ENCODE data around the gene SLC7A6. TPM values are rescaled to one million over a fixed set of nuclear protein-coding genes. Genes with fewer than 3 reads are reported as not detected.
A peak's percentile ranks its signal among the peaks of the same experiment; 100 is the strongest.

SLC7A6 gene
- total RNA-seq, 1 experiment from 2014 or later, result 27.4 TPM

GRCh38 chr16:68299571-68300453 is 35.5 kb downstream of the SLC7A6 start:
- no peaks in the 10 kb centered on the region for H3K27me3 ChIP-seq (replicated peaks)
- 0 out of 2 replicates have a peak, but pooled peaks cover 3% of the 10 kb centered on the region for H3K4me1 ChIP-seq (replicated peaks)
- no peak overlapping the region for H3K4me3 ChIP-seq
- no peak overlapping the region for H3K27ac ChIP-seq
- H3K36me3 ChIP-seq, result peaks cover 98% of the 10 kb centered on the region
- H3K9me3 ChIP-seq (replicated peaks), result no peaks in the 10 kb centered on the region
- DNase-seq (ENCODE audit: low read depth in 1 of 2, low spot score in 2 of 2), result no peak

DNA sequence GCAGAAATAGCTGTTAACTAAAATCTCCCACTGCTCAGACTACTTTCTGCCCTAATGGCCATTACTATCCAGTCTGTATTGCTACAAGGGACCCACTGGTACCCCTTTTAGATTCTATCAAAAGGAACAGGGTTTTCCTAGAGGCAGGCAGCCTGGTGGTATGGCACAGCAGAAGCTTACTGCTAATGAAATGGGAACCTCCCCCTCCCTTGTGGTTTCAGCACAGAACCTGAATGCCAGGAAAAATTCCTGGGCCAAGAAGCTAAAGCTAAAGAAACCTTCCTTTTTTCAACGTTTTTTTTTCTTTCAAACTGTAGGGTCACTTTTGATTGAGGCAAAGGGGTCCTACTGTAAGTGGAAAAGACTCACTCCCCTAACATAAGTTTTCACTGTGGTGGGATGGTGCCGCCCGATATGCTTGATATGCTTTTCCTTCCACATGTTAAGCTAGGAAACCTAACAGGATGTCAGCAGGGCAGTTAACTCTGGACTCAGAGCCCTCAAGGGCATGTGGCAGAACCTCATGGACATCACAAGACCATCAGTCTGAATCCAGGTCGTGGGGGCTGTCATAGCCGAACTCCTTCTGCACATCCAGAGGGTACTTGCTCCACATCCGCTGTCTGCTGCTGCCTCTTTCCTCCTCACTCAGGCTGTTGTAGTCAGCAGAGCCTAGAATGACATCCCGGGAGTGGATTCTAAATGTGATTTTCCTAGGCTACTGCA is 36.6 kb downstream of the SLC7A6 start:
- Histone ChIP-seq H3K36me3 (peaks cover 98% of the 10 kb centered on the region), H3K9me3 (replicated peaks) (no peaks in the 10 kb centered on the region), H3K27me3 (replicated peaks) (no peaks in the 10 kb centered on the region), H3K4me1 (replicated peaks) (0 out of 2 replicates have a peak, but pooled peaks cover 3% of the 10 kb centered on the region), H3K27ac (no peak overlapping the region), H3K4me3 (no peak overlapping the region)
- no peak for DNase-seq (ENCODE audit: low read depth in 1 of 2, low spot score in 2 of 2)

GRCh38 chr16:68306633-68307032 is 42.3 kb downstream of the SLC7A6 start:
- Histone ChIP-seq H3K27me3 (replicated peaks) (no peaks in the 10 kb centered on the region), H3K4me1 (replicated peaks) (peaks cover 11% of the 10 kb centered on the region), H3K27ac (no peak overlapping the region), H3K36me3 (peaks cover 89% of the 10 kb centered on the region), H3K4me3 (no peak overlapping the region), H3K9me3 (replicated peaks) (no peaks in the 10 kb centered on the region)
- DNase-seq (ENCODE audit: low read depth in 1 of 2, low spot score in 2 of 2), result no peak

DNA sequence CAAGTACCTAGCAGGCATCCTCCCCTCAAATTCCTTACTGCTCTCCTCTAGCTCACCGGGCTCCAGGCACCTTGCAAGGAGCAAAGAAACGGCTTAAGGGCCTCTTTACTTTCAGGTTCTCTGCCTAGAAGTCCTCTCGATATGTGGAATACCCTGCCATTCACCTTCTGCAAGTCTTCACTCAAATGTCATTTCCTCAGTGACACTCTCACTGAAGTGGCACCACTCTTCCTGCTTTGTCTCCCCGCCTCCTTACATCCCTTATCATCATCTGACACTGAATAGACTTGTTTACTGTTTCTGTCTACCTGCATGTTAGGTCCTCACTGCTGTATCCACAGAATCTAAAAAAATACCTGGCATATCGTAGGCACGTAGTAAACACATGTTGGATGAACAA is 45.5 kb downstream of the SLC7A6 start:
- no peak for DNase-seq (ENCODE audit: low read depth in 1 of 2, low spot score in 2 of 2)
- no peaks in the 10 kb centered on the region for H3K27me3 ChIP-seq (replicated peaks)
- H3K36me3 ChIP-seq, result peaks cover 67% of the 10 kb centered on the region
- peak overlapping the region; percentile 87 for H3K4me3 ChIP-seq
- no peak overlapping the region for H3K27ac ChIP-seq
- H3K4me1 ChIP-seq (replicated peaks), result peaks cover 13% of the 10 kb centered on the region
- no peaks in the 10 kb centered on the region for H3K9me3 ChIP-seq (replicated peaks)

DNA sequence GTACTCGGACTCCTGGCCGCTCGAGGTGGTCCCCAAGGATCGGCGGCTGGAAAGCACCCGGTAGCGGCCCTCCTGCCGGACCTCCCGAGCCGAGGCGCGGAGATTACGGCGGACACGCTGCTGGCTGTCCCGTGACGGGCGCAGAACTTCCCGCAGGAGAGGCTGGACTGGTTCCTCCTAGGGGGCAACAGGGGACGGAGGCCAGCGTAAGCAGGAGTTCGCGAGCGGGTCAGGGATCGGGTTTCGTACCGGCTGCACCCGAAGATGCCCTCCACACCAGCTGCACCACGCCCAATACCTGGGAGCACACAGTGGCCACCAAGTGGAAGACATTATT is 46.1 kb downstream of the SLC7A6 start:
- Histone ChIP-seq H3K36me3 (peaks cover 64% of the 10 kb centered on the region), H3K27me3 (replicated peaks) (no peaks in the 10 kb centered on the region), H3K4me3 (peak overlapping the region; percentile 87), H3K9me3 (replicated peaks) (no peaks in the 10 kb centered on the region), H3K4me1 (replicated peaks) (peaks cover 13% of the 10 kb centered on the region), H3K27ac (peak overlapping the region; percentile 10)
- peak in 1 of 2 experiments; percentile 50 for DNase-seq (ENCODE audit: low read depth in 1 of 2, low spot score in 2 of 2)

DNA sequence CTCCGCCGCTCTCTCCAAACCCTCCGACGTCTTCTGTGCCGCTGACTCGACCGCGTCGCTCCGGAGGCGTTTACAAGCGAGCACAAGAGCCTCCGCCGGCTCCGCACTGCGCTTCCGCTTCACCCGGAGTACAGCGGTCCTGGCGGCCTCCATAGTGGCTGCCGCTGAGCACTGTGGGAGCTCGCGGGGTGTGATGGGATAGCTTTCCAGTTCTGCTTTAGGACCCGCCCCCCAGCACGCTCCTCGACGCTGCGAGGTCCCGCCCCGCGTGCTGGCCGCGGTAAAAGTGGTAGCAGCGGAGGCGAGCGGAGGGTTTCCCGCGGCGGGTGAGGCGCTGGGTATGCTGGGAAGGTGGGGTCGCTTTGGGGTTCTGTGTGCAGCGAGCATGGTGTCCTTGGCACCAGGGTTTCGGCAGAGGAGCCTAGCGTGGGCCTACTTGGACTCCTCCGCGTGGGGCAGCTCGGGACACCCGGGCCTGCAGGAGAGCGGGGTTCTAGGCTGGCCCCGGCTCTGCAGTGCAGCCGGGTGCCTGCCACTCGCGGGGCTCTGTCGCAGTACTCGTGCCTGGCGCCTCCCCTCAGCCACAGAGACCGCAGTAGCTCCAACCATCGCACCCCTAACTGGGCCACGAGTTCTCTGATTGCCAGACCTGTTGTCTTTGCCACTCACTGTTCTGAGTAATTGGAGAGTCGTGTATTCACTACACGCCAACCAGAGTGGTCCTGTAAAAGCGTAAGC is 46.6 kb downstream of the SLC7A6 start, which contains the start of the genes PRMT7 and SLC7A6OS:
Gene PRMT7 (plus strand): TSS at position 246 of the 738 bp plus-strand sequence. CDS start 4,961 bp downstream, outside the sequence.
Gene SLC7A6OS (minus strand): TSS at position 173 of the 738 bp plus-strand sequence. CDS start 20 bp downstream, at position 153.
- Histone ChIP-seq H3K4me3 (peak within 1 kb of the TSS; percentile 87), H3K4me1 (replicated peaks) (peaks cover 13% of the 10 kb centered on the region), H3K27ac (peak within 1 kb of the TSS; percentile 10), H3K27me3 (replicated peaks) (no peaks in the 10 kb centered on the region), H3K36me3 (peaks cover 64% of the 10 kb centered on the region), H3K9me3 (replicated peaks) (no peaks in the 10 kb centered on the region)
- peak; percentile 87 to 89 for DNase-seq (ENCODE audit: low read depth in 1 of 2, low spot score in 2 of 2)

DNA sequence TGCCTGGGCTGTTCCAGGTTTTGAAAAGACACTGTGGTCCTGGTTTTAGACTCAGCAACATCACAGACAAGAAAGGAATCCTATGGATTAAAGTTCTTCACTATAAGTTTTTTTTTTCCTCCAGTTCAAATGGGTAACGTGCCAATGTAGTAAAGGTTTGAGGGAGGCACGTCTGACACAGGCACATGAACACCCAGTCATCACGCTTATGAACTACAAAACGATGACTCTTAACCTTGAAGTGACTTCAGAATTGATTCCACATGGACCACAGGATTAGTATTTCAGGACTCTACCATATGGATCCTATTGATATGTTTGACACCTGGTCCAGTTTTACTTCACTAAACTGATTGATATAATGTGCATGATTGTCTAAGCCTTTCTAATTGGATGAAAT is 48.8 kb downstream of the SLC7A6 start:
- Histone ChIP-seq H3K9me3 (replicated peaks) (no peaks in the 10 kb centered on the region), H3K4me1 (replicated peaks) (peaks cover 13% of the 10 kb centered on the region), H3K27ac (no peak overlapping the region), H3K36me3 (peaks cover 55% of the 10 kb centered on the region), H3K27me3 (replicated peaks) (no peaks in the 10 kb centered on the region), H3K4me3 (no peak overlapping the region)
- DNase-seq (ENCODE audit: low read depth in 1 of 2, low spot score in 2 of 2), result no peak

DNA sequence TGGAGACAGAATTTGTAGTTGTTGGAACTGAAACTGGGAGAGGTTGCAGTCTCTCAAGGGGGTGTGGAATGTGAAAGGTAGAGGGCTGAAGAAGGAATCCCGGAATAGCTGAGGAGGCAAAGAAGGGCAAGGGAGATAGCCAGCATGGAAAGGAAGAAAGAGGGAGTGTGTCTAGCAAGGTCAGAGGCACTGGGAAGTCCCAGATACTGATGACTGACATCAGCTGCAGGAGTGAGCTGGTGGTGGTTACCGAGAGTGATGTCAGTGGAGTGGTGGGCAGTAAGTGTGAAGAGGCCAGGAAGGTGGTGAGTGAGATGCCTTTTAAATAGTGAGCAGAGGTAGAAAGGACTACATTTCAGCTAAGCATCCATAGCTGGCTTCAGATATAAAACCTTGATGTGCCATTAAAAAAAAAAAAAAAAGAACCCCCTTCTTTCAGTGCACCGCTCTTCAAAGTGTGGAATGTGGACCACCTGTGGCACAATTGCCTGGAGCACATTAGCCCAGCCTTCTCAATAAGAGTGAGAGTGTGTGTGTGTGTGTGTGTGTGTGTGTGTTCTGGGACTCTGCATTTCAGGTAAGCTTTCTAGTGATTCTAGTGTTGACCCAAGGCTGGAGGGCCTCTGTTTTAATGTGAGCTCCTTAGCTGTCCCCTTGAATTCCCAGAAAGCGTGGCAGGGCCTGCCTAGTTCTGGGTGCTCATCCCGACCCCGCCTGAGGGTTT is 55.0 kb downstream of the SLC7A6 start:
- Histone ChIP-seq H3K36me3 (peaks cover 59% of the 10 kb centered on the region), H3K9me3 (replicated peaks) (no peaks in the 10 kb centered on the region), H3K27ac (no peak overlapping the region), H3K27me3 (replicated peaks) (no peaks in the 10 kb centered on the region), H3K4me3 (no peak overlapping the region), H3K4me1 (replicated peaks) (no peaks in the 10 kb centered on the region)
- DNase-seq (ENCODE audit: low read depth in 1 of 2, low spot score in 2 of 2), result no peak

- Histone ChIP-seq H3K9me3 (replicated peaks) (no peaks in the 10 kb centered on the region), H3K27me3 (replicated peaks) (no peaks in the 10 kb centered on the region), H3K36me3 (peaks cover 51% of the 10 kb centered on the region), H3K4me3 (no peak overlapping the region), H3K4me1 (replicated peaks) (no peaks in the 10 kb centered on the region; the same call in 1 of the 2 replicates), H3K27ac (no peak overlapping the region)
- no peak for DNase-seq (ENCODE audit: low read depth in 1 of 2, low spot score in 2 of 2)
Measured at GRCh38 chr16:68324336-68324735, 60.0 kb downstream of the SLC7A6 start.

DNA sequence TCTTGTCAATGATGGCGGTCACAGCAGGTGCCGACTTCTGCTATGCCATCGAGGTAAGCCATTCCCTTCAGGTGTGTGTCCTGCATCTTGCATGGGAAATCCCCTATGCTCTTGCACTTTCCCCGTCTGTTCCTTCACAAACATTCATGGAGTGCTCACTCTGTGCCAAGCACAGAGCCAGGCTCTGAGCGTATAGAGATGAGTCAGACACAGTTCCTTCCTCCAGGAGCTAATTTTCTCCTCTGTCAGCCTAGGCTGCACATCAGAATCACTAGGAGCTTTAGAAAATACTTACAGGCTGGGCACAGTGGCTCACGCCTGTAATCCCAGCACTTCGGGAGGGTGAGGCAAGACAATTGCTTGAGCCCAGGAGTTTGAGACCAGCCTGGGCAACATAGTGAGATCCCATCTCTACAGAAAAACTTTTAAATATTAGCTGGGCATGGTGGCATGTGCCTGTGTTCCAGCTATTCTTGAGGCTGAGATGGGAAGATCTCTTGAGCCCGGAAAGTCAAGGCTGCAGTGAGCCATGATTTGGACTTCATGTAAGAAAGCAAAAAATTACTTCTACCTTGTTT is 60.5 kb downstream of the SLC7A6 start:
- Histone ChIP-seq H3K4me1 (replicated peaks) (no peaks in the 10 kb centered on the region; the same call in 1 of the 2 replicates), H3K27ac (no peak overlapping the region), H3K27me3 (replicated peaks) (no peaks in the 10 kb centered on the region), H3K4me3 (no peak overlapping the region), H3K36me3 (peaks cover 57% of the 10 kb centered on the region), H3K9me3 (replicated peaks) (no peaks in the 10 kb centered on the region)
- DNase-seq (ENCODE audit: low read depth in 1 of 2, low spot score in 2 of 2), result no peak

DNA sequence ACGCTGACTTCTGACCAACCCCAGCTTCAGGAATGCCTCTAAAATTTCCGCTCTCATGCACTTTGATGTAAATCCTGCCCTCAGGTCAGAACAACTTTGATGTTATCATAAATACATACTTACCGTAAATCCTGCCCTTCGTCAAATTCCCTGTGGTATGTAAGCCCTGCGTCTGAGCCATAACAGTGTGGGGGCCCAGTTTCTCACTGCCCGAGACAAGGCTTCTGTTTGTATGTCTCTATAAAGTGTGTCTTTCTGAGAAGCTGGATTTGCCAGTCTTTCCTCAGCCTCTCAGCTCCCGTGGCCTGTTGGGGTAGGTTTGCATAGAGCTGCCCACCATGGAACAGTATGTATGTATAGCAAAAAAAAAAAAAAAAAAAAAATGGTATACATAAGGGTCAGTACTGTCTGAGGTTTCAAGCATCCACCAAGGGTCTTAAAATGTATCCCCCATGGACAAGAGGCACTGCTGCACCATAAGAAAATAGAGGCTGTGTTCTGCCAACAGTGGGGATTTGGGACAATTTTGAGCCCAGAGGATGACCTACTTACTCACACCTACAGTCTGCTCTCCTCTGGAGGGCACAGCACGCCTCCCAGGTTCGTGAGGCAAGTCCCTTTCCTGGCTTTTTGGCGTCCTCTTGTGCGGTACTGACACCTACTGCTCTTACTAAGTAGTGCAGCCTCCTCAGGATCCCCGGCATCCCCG is 64.0 kb downstream of the SLC7A6 start:
- peaks cover 44% of the 10 kb centered on the region for H3K36me3 ChIP-seq

GRCh38 chr16:68328860-68329390 is 64.6 kb downstream of the SLC7A6 start:
- peaks cover 9% of the 10 kb centered on the region for H3K4me1 ChIP-seq (replicated peaks)
- peaks cover 43% of the 10 kb centered on the region for H3K36me3 ChIP-seq
- no peak overlapping the region for H3K4me3 ChIP-seq
- no peaks in the 10 kb centered on the region for H3K9me3 ChIP-seq (replicated peaks)
- H3K27ac ChIP-seq, result no peak overlapping the region
- DNase-seq (ENCODE audit: low read depth in 1 of 2, low spot score in 2 of 2), result no peak
- no peaks in the 10 kb centered on the region for H3K27me3 ChIP-seq (replicated peaks)

More for the DNA sequence above, 64.0 kb downstream of the SLC7A6 start:
- Histone ChIP-seq H3K27ac (no peak overlapping the region), H3K9me3 (replicated peaks) (no peaks in the 10 kb centered on the region), H3K4me1 (replicated peaks) (peaks cover 9% of the 10 kb centered on the region), H3K4me3 (no peak overlapping the region), H3K27me3 (replicated peaks) (no peaks in the 10 kb centered on the region)
- peak; percentile 67 to 78 for DNase-seq (ENCODE audit: low read depth in 1 of 2, low spot score in 2 of 2)
